HepG2 (cell line): ENCODE results near the gene PITHD1. TPM values are rescaled to one million over a fixed set of nuclear protein-coding genes. Genes with fewer than 3 reads are reported as not detected.
A peak's percentile ranks its signal among the peaks of the same experiment; 100 is the strongest.

Experiments used
- FOXM1 ChIP-seq: sonication (generic); formaldehyde crosslinking; IDR thresholded peaks from 2 replicates; pipeline ENCODE4 v1.5.0; 2020; ENCODE audit warnings: missing genetic modification reagents
- HNRNPL ChIP-seq: fragments of 200-400 bp; formaldehyde crosslinking; IDR thresholded peaks from 2 replicates; pipeline ENCODE4 v1.6.1; 2017; ENCODE audit warnings: mild to moderate bottlenecking, low read depth, low read length
- ISL2 ChIP-seq: sonication (generic); formaldehyde crosslinking; IDR thresholded peaks from 2 replicates; pipeline ENCODE4 v1.5.0; 2020; ENCODE audit warnings: missing genetic modification reagents
- JARID2 ChIP-seq: sonication (generic); formaldehyde crosslinking; IDR thresholded peaks from 2 replicates; pipeline ENCODE4 v1.8.1; 2023; ENCODE audit warnings: missing genetic modification reagents, inconsistent platforms; ENCODE audit not compliant: insufficient replicate concordance
- JUN ChIP-seq: sonication (generic); formaldehyde crosslinking; IDR thresholded peaks from 2 replicates; pipeline ENCODE4 v1.4.0; 2020; ENCODE audit warnings: mild to moderate bottlenecking, missing genetic modification reagents
- KLF9 ChIP-seq: IDR thresholded peaks from 2 replicates; pipeline ENCODE4 v1.6.1; 2016; ENCODE audit warnings: low read depth
- MIXL1 ChIP-seq: IDR thresholded peaks from 2 replicates; pipeline ENCODE4 v1.6.1; 2016
- MTA3 ChIP-seq: sonication (generic); formaldehyde crosslinking; IDR thresholded peaks from 2 replicates; pipeline ENCODE4 v1.4.0; 2020; ENCODE audit warnings: missing genetic modification reagents
- NCOA5 ChIP-seq: sonication (generic); formaldehyde crosslinking; IDR thresholded peaks from 2 replicates; pipeline ENCODE4 v1.4.0; 2020; ENCODE audit warnings: missing genetic modification reagents
- NCOR1 ChIP-seq: fragments of 200-600 bp; sonication (generic); IDR thresholded peaks from 2 replicates; pipeline ENCODE4 v1.7.0; 2017; ENCODE audit warnings: antibody characterized with exemption, low read length, borderline replicate concordance
- RFX3 ChIP-seq: IDR thresholded peaks from 2 replicates; pipeline ENCODE4 v1.6.1; 2016; ENCODE audit warnings: missing biosample characterization, missing genetic modification reagents
- TARDBP ChIP-seq: sonication (generic); formaldehyde crosslinking; IDR thresholded peaks from 2 replicates; pipeline ENCODE4 v1.8.0; 2022; ENCODE audit warnings: mild to moderate bottlenecking, missing genetic modification reagents
- TOPORS ChIP-seq: sonication (generic); formaldehyde crosslinking; IDR thresholded peaks from 2 replicates; pipeline ENCODE4 v1.8.0; 2023; ENCODE audit warnings: mild to moderate bottlenecking, missing genetic modification reagents
- ZC3H4 ChIP-seq: sonication (generic); formaldehyde crosslinking; IDR thresholded peaks from 2 replicates; pipeline ENCODE4 v1.4.0; 2020; ENCODE audit warnings: missing genetic modification reagents, borderline replicate concordance
- ZFP36L2 ChIP-seq: sonication (generic); formaldehyde crosslinking; IDR thresholded peaks from 2 replicates; pipeline ENCODE4 v1.4.0; 2020; ENCODE audit warnings: missing genetic modification reagents
- ZIK1 ChIP-seq: sonication (generic); formaldehyde crosslinking; IDR thresholded peaks from 2 replicates; pipeline ENCODE4 v1.5.0; 2020; ENCODE audit warnings: mild to moderate bottlenecking, low read depth, missing genetic modification reagents, borderline replicate concordance
- ZNF234 ChIP-seq: sonication (generic); formaldehyde crosslinking; conservative IDR thresholded peaks from 2 replicates; pipeline ENCODE4 v1.5.1; 2020; ENCODE audit warnings: mild to moderate bottlenecking, missing genetic modification reagents
- ZNF280D ChIP-seq: sonication (generic); formaldehyde crosslinking; IDR thresholded peaks from 2 replicates; pipeline ENCODE4 v1.5.1; 2020; ENCODE audit warnings: mild to moderate bottlenecking, missing genetic modification reagents
- ZNF292 ChIP-seq: sonication (generic); formaldehyde crosslinking; IDR thresholded peaks from 2 replicates; pipeline ENCODE4 v1.8.1; 2022; ENCODE audit warnings: mild to moderate bottlenecking, low read depth, missing genetic modification reagents, borderline replicate concordance
- ZNF414 ChIP-seq: sonication (generic); formaldehyde crosslinking; IDR thresholded peaks from 2 replicates; pipeline ENCODE4 v1.5.0; 2020; ENCODE audit warnings: missing genetic modification reagents
- ZNF580 ChIP-seq: IDR thresholded peaks from 2 replicates; pipeline ENCODE4 v1.6.1; 2016; ENCODE audit warnings: low read depth, borderline replicate concordance
- ZNF598 ChIP-seq: sonication (generic); formaldehyde crosslinking; IDR thresholded peaks from 2 replicates; pipeline ENCODE4 v1.5.1; 2020; ENCODE audit warnings: mild to moderate bottlenecking, missing genetic modification reagents, borderline replicate concordance
- polyA plus RNA-seq, 8 experiments: library from polyadenylated mRNA; depleted of rRNA in 3 of 8; stranded (reverse) in 7 of 8; unstranded in 1 of 8; fragments of >200 nt; fragmentation: Illumina TruSeq in 4 of 8; extraction: Trizol in 4 of 8; gene quantifications; 2 replicates each; pipeline versions ENCODE4 v1.2.1 to v1.2.3, GENCODE V29; 2011 to 2016; ENCODE audit warnings: low read depth in 4 of 8, missing spikeins in 1 of 8, mixed read lengths in 1 of 8; ENCODE audit not compliant: insufficient read depth in 1 of 8
- total RNA-seq, 5 experiments: library from RNA; depleted of rRNA; stranded (reverse); fragments of >200 nt; fragmentation: Illumina TruSeq; extraction: Trizol; gene quantifications; 2 replicates each; pipeline ENCODE4 v1.2.3, GENCODE V29; 2016; ENCODE audit warnings: low read depth in 1 of 5

The PITHD1 gene
- total and polyA plus RNA-seq, 2 of the 13 experiments (the other 11 are each of a cell fraction or from before 2014, with no cell fraction given), result 28.0 to 37.3 TPM

GRCh38 chr1:23799570-23800399, 21.6 kb downstream of the PITHD1 start (continued):
- TF ChIP-seq KLF9, result no peak
- no peak; the same call in 1 of the 2 replicates for TF ChIP-seq NCOR1
- 0 out of 2 replicates have a peak, but pooled peaks have one; percentile 62 for TF ChIP-seq ZNF414
- peak; percentile 70; the same call in 1 of the 2 replicates for TF ChIP-seq ZNF234
- TF ChIP-seq FOXM1 (CRISPR knock-in tag), result no peak
- 0 out of 2 replicates have a peak, but pooled peaks have one; percentile 51 for TF ChIP-seq ZIK1 (CRISPR knock-in tag)
- TF ChIP-seq NCOA5 (CRISPR knock-in tag), result no peak
- TF ChIP-seq TARDBP (CRISPR knock-in tag), result peak; percentile 7; the same call in 1 of the 2 replicates
- TF ChIP-seq ZNF580 (CRISPR knock-in tag), result no peak
- TF ChIP-seq RFX3 (CRISPR knock-in tag), result no peak
- no peak for TF ChIP-seq MIXL1 (CRISPR knock-in tag)
- no peak for TF ChIP-seq MTA3 (CRISPR knock-in tag)
- TF ChIP-seq ZC3H4 (CRISPR knock-in tag), result peak; percentile 80; the same call in 1 of the 2 replicates
- TF ChIP-seq HNRNPL, result peak; percentile 98
- no peak for TF ChIP-seq ISL2 (CRISPR knock-in tag)
- no peak for TF ChIP-seq ZFP36L2 (CRISPR knock-in tag)
- TF ChIP-seq TOPORS (CRISPR knock-in tag), result no peak
- no peak for TF ChIP-seq JARID2 (CRISPR knock-in tag)
- no peak for TF ChIP-seq ZNF598
- TF ChIP-seq ZNF280D (CRISPR knock-in tag), result no peak
- no peak for TF ChIP-seq JUN (CRISPR knock-in tag)
- no peak for TF ChIP-seq ZNF292 (CRISPR knock-in tag)
